ENCODE measurements around the gene PCDHGB7. TPM values are rescaled to one million over a fixed set of nuclear protein-coding genes. Genes with fewer than 3 reads are reported as not detected.
"Not testable (repeated sequence)": the region's sequence is repeated elsewhere in the genome, so short reads cannot be mapped to it uniquely, and the experiment has no call there.

The PCDHGB7 gene
- total and polyA plus RNA-seq, 8 donors = 0.56 to 19.3 (median 4.7) TPM

DNA sequence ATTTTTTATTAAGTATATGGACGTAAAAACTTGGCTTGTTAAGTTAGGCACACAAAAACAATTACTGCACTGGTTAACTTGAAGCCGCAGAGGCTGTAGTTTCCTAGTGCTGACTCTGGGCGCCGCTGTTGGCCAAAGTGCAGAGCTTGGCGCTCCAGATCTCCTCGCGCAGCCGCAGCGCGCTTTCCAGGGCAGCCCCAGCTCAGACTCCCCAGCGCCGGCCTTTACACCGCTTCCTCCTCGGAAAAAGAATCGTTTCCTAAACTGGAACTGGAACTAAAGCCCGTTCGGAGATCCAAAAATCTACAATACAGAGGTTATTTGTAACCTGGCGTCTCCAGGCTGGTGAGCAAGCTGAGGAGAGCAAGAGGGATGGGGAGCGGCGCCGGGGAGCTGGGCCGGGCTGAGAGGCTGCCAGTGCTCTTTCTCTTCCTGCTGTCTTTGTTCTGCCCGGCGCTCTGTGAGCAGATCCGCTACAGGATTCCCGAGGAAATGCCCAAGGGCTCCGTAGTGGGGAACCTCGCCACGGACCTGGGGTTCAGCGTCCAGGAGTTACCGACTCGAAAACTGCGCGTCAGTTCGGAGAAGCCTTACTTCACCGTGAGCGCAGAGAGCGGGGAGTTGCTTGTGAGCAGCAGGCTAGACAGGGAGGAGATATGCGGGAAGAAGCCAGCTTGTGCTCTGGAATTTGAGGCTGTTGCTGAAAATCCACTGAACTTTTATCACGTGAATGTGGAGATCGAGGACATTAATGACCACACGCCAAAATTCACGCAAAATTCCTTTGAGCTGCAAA is 19.5 kb upstream of the PCDHGB7 start, which contains the start of gene PCDHGB5:
Gene PCDHGB5, plus strand, starts transcription at position 192 of the 796 bp plus-strand sequence. Its CDS starts 181 bp downstream, at position 373.
- peak; percentile 43 to 62 for DNase-seq
- H3K27me3 ChIP-seq = peaks cover 0 to 79% (median 14%) of the 10 kb centered on the region in 3 donors
- TF ChIP-seq, protein P1, sequence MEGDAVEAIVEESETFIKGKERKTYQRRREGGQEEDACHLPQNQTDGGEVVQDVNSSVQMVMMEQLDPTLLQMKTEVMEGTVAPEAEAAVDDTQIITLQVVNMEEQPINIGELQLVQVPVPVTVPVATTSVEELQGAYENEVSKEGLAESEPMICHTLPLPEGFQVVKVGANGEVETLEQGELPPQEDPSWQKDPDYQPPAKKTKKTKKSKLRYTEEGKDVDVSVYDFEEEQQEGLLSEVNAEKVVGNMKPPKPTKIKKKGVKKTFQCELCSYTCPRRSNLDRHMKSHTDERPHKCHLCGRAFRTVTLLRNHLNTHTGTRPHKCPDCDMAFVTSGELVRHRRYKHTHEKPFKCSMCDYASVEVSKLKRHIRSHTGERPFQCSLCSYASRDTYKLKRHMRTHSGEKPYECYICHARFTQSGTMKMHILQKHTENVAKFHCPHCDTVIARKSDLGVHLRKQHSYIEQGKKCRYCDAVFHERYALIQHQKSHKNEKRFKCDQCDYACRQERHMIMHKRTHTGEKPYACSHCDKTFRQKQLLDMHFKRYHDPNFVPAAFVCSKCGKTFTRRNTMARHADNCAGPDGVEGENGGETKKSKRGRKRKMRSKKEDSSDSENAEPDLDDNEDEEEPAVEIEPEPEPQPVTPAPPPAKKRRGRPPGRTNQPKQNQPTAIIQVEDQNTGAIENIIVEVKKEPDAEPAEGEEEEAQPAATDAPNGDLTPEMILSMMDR (IDR thresholded peaks at IDR 0.05) = peak in 4 of 7 experiments; percentile 25 to 41 (median 38)
- intact Hi-C loops (cut with DNase I; ENCODE audit: low total_unique reads); H3K27ac ChIP-seq; H3K4me1 ChIP-seq: not testable (repeated sequence)
- H3K36me3 ChIP-seq = peaks cover 0 to 14% (median 0%) of the 10 kb centered on the region in 4 donors
- H3K9me3 ChIP-seq = peaks cover 44 to 94% (median 87%) of the 10 kb centered on the region in 4 donors
- peak within 1 kb of the TSS; percentile 22 to 40 (median 24) for H3K4me3 ChIP-seq
- 7 to 11% (median 9%) methylated on average over 21 to 25 of the region's 43 CpGs for WGBS, 5 donors

DNA sequence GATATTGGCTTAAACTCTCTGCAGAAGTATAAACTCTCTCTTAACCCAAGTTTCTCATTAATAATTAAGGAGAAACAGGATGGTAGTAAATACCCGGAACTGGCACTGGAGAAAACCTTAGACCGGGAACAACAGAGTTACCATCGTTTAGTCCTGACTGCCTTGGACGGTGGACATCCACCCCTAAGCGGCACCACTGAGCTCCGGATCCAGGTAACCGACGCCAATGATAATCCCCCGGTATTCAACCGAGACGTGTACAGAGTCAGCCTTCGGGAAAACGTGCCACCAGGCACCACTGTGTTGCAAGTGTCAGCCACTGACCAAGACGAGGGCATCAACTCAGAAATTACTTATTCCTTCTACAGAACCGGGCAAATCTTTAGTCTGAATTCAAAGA is 18.9 kb upstream of the PCDHGB7 start:
- Histone ChIP-seq H3K27me3 (peaks cover 0 to 79% (median 19%) of the 10 kb centered on the region in 3 donors), H3K9me3 (peaks cover 44 to 94% (median 87%) of the 10 kb centered on the region in 4 donors), H3K4me1 (peaks cover 0 to 6% (median 0%) of the 10 kb centered on the region in 4 donors), H3K27ac (no peak overlapping the region), H3K4me3 (no peak overlapping the region), H3K36me3 (peaks cover 0 to 11% (median 0%) of the 10 kb centered on the region in 4 donors)
- TF ChIP-seq EP300 (IDR thresholded peaks at IDR 0.05) (no peak), POLR2AphosphoS5 (IDR thresholded peaks at IDR 0.05) (no peak), POLR2A (IDR thresholded peaks at IDR 0.05) (no peak)
- TF ChIP-seq, protein P1 (IDR thresholded peaks at IDR 0.05) = no peak
- no peak for DNase-seq
- intact Hi-C loops (cut with DNase I; ENCODE audit: low total_unique reads) = no loop called here
- WGBS, 5 donors = 19 to 30% (median 24%) methylated on average over 15 of the region's 15 CpGs

DNA sequence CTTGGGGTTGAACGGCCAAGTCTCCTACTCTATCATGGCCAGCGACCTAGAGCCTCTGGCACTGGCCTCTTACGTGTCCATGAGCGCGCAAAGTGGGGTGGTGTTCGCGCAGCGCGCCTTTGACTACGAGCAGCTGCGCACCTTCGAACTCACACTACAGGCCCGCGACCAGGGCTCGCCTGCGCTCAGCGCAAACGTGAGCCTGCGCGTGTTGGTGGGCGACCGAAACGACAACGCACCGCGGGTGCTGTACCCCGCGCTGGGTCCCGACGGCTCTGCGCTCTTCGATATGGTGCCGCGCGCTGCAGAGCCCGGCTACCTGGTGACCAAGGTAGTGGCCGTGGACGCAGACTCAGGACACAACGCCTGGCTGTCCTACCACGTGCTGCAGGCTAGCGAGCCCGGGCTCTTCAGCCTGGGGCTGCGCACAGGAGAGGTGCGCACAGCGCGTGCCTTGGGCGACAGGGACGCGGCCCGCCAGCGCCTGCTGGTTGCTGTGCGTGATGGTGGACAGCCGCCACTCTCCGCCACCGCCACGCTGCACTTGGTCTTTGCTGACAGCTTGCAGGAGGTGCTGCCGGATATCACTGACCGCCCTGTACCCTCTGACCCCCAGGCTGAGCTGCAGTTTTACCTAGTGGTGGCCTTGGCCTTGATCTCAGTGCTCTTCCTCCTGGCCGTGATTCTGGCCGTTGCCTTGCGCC is 17.8 kb upstream of the PCDHGB7 start:
- peaks cover 0 to 13% (median 0%) of the 10 kb centered on the region in 4 donors for H3K36me3 ChIP-seq
- H3K4me1 ChIP-seq = peaks cover 0 to 6% (median 0%) of the 10 kb centered on the region in 4 donors
- H3K9me3 ChIP-seq = peaks cover 42 to 94% (median 87%) of the 10 kb centered on the region in 4 donors
- TF ChIP-seq POLR2A (IDR thresholded peaks at IDR 0.05) = no peak
- no peak for TF ChIP-seq POLR2AphosphoS5 (IDR thresholded peaks at IDR 0.05)
- TF ChIP-seq EP300 (IDR thresholded peaks at IDR 0.05) = no peak
- TF ChIP-seq, protein P1 (IDR thresholded peaks at IDR 0.05) = no peak
- peaks cover 0 to 78% (median 25%) of the 10 kb centered on the region in 3 donors for H3K27me3 ChIP-seq
- intact Hi-C loops (cut with DNase I; ENCODE audit: low total_unique reads) = no loop called here
- no peak for DNase-seq
- H3K27ac ChIP-seq = no peak overlapping the region
- H3K4me3 ChIP-seq = no peak overlapping the region
- 18 to 32% (median 28%) methylated on average over 15 to 61 of the region's 61 CpGs for WGBS, 5 donors

DNA sequence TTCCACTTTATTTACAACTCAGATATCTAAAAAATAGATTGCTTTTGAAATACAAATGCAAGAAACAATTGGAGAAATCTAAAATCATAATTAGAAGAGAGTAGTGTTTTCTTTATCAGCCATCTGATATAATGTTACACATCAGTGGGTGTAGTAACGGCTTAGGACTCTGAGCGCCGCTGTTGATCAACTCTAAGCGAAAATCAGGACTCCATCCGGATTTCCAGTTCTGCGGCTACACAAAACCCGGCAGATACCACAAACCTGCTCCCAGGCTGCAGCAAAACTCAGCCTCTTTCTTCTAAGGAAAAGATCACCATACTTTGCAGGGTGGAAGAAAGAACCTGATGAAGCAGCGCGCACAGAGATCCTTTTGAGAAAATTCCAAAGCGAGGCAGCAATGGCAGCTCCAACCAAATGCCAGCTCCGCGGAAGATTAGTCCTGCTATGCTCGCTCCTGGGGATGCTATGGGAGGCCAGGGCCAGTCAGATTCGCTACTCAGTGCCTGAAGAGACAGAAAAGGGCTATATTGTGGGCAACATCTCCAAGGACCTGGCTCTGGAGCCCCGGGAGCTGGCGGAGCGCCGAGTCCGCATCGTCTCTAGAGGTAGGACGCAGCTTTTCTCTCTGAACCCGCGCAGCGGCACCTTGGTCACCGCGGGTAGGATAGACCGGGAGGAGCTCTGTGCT is 14.8 kb upstream of the PCDHGB7 start, which contains the start of gene PCDHGA9:
Gene PCDHGA9, plus strand, starts transcription at position 226 of the 691 bp plus-strand sequence. Its CDS starts 175 bp downstream, at position 401.
- Histone ChIP-seq H3K4me1 (peaks cover 0 to 6% (median 0%) of the 10 kb centered on the region in 4 donors), H3K27me3 (peaks cover 0 to 76% (median 32%) of the 10 kb centered on the region in 3 donors), H3K27ac (no peak within 1 kb of the TSS), H3K9me3 (peaks cover 51 to 96% (median 90%) of the 10 kb centered on the region in 4 donors), H3K36me3 (peaks cover 0 to 18% (median 0%) of the 10 kb centered on the region in 4 donors), H3K4me3 (peak within 1 kb of the TSS in 3 of 4 donors; percentile 8 to 37 (median 27))
- TF ChIP-seq POLR2AphosphoS5 (IDR thresholded peaks at IDR 0.05) = no peak
- TF ChIP-seq, protein P1 (IDR thresholded peaks at IDR 0.05) = peak in 1 of 7 experiments; percentile 10
- TF ChIP-seq EP300 (IDR thresholded peaks at IDR 0.05) = no peak
- TF ChIP-seq POLR2A (IDR thresholded peaks at IDR 0.05) = no peak
- 13 to 20% (median 17%) methylated on average over 26 to 27 of the region's 27 CpGs for WGBS, 5 donors
- peak in 1 of 2 donors; percentile 44 for DNase-seq
- intact Hi-C loops (cut with DNase I; ENCODE audit: low total_unique reads) = no loop called here
